HG02642 (cell line): ENCODE measurements around the gene NCF4.

Experiments used
- ATAC-seq: cut with Tn5 transposase; IDR thresholded peaks from one replicate; pipeline ENCODE4 v1.9.1; 2021; ENCODE audit warnings: mild to moderate bottlenecking; ENCODE audit not compliant: unreplicated experiment, poor library complexity

NCF4 gene

DNA sequence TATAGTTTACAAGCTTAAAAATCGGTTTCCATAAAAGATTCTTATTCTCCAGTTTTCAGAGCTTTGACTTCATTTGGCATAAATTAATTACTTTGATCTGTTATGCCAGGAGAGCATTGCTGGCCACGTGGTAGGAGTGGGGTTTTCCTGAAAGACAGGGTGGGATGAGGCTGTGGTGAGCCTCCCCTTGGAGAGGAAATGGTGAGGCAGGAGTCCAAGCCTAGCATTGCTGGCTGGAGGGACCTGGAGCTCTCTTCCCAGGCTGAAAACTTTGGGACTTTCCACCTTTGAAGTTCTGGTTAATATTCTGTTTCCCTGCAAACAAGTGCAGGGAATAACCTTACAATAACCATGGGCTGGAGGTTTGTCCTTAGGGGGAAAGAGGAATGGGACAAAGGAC, 31.5 kb downstream of the NCF4 start:
- ATAC-seq, result no peak

DNA sequence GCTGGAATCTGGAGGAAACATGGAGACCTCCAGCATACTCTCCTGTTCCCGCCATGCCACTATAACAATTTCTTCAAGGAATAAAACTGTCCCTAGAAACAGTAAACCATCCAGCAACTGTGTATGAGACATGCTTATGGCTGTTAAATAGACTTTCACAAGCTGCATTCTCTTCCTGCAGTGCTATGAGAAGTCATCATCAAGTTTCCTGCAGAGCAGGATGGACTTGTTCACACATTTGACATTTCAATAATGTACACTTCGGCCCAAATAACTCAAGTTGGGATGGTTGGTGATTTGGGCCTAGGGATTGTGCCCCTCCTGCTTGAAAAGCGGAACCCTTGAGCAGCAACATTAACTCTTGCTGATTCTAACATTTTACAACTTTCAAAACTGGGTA, 32.5 kb downstream of the NCF4 start:
- ATAC-seq, result no peak

DNA sequence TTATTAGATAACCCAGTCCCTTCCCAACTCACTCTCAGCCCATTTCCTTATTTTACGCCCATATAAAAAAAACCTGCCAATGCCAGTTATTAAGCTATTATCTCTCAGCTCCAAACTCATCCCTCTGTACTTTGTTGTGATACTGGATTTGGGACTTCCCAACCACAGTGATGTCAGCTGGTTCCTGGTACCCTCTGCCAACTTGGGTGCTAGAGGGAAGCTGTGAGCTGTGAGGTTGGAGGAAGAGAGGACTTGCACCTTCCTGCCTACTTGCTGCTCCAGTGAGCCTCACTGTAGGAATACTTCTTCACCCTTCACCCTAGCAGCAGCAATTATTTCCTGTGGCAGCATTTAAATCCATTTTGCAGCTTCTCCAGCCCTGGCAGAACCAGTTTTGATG, 33.5 kb downstream of the NCF4 start:
- ATAC-seq, result no peak

DNA sequence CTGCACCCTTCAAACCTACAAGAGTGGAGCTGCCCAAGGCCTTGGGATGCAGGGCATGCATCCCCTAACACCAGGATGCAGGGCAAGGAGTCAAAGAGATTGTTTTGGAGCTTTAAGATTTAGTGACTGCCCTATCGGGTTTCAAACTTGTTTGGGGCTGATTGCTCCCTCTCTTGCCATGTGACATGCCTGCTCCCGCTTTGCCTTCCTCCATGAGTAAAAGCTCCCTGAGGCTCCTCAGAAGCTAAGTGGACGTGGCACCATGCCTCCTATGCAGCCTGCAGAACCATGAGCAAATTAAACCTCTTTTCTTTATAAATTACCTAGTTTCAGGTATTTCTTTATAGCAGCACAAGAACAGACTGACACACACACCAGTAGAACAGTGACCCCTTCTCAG, 36.8 kb downstream of the NCF4 start:
- no peak for ATAC-seq

DNA sequence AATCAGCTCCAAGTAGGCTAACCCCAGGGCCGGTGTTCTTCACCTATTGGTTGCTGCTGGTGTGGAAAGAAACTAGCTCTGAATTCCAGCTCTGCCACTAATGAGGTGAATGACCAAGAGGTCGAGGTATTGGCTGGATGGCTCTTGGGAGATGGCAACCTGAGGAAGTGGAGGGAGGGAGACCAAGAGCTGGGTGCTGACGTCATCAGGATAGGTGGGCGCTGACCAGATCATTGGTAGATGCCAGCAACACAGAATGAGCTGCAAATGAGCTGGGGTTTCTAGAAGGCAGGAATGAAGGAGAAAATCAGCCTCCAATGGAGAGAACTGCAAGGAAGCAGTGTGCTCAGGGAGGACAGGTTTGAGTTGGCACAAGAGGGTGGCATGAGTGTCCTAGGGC, 37.9 kb downstream of the NCF4 start:
- ATAC-seq, result no peak

DNA sequence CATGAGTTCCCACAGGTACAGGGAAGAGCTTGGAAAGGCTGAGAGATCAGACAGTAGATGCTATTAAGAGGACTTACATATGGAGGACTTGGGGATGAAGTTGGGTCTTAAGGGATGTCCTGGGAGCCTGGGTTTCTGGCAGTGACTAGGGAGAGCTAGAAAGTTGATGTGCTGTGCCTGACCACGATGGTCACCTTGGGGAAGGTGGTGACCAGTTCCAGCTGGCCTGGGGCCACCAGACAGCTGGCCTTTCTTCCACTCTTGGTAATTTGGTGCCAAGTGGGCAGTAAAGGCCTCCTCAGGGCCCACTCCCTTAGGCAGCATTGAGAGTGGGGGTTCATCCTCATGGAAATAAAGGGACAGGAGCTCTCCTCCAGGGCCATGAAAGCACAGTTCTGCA, 38.7 kb downstream of the NCF4 start:
- ATAC-seq, result no peak

DNA sequence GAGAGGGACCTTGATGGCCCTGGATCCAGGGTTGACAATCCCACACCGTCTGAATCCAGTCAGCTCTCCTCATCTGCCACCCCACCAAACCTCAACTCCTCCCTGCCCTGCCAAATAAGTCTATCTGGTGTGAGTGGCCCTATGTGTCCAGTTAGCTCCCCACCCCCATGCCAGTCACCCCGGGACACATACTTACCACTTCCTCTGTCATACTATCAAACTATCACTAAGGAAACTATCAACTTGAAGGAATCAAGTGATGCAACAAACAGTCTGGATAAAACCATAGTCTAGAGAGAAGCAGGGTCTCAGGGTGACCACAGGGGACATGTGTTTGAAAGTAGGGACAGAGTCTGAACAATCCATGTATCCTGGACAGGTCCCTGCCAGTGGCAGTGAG, 39.4 kb downstream of the NCF4 start:
- ATAC-seq, result no peak

DNA sequence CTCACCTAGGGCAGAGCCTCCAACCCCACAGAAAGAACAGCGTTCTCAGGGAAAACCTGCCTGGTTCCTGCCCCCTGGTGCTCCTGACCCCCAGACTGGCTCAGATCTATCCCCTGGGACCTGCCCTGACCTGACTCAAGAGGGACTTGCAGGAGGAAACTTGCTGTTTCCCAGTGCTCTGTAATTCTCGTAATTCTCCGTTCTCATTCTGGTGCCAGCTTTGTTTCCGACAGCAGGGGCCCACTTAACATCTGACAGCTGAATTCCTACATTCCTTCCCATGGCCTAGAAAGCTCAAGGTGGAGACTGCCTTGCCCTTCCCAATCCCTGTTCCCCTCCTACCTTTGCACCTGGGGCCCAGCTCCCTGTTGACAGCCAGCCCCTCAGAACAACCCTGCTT, 40.1 kb downstream of the NCF4 start:
- ATAC-seq, result no peak

DNA sequence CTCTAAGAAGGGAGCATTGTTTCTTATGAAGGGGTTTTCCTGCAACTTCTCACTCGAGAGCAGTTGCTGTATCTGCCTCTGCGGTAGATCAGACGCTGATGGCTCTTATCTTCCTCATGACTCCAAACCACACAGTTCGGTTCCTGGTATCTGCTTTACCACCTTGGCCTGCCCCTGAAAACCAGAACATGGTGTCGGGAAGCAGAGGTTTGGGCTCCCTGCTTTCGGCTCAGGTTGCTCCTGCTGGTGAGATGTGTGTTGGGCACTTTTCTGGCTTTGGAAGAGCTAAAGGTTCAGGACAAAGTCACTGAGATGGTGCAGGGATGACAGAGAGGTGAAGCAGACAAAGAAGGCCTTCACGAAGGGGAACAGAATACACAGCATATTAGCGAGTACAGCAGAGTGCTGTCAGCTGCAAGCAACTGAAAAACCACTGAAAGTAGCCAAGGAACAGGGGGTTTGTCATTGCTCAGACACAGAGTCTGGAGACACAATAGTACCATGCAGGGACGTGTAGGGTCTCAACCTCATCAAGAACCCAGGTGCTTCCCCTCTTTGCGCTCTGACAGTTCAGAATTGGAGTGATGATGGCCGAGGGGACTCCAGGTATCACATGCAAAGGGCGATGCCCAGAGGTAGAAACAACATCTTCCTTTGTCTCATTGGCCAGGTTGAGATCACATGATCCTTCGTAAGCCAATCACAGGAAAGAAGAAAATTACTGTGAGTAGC, 40.8 kb downstream of the NCF4 start:
- ATAC-seq, result peak; percentile 75

DNA sequence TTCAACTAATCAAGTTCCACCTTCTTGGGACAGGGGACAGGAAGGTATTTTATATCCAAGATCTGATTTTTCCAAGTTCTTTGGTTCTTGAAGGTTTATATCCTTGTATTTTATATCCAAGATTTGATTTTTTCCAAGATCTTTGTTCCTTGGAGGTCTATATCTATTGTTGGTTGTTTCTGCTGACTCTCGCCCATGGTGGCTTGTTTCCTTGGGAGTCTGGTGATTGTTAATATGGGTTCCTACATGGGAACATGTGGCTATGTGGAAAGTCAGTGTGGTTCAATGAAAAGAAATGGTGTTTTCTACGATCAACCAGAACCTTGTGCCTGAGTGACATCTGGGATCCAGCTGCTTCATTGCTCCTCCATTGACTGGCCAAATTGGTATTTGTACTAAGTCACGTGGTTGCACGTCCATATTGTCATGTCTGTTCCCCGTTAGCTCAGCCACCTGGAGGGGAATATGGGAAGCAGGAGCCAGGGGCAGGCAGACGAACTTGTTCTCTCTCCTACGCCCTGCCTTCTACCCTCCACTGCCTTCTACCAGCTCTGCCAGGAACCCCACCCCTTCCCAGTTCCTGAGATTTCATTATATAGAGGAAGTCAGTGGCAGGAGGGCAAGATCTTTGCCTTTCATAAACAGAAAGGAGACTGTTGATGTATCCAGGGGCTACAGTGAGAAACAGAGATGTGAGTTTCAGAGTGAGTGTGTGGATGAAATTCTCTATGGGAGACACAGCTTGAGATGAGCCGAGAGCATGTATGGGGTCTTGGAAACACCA, 41.5 kb downstream of the NCF4 start:
- no peak for ATAC-seq

DNA sequence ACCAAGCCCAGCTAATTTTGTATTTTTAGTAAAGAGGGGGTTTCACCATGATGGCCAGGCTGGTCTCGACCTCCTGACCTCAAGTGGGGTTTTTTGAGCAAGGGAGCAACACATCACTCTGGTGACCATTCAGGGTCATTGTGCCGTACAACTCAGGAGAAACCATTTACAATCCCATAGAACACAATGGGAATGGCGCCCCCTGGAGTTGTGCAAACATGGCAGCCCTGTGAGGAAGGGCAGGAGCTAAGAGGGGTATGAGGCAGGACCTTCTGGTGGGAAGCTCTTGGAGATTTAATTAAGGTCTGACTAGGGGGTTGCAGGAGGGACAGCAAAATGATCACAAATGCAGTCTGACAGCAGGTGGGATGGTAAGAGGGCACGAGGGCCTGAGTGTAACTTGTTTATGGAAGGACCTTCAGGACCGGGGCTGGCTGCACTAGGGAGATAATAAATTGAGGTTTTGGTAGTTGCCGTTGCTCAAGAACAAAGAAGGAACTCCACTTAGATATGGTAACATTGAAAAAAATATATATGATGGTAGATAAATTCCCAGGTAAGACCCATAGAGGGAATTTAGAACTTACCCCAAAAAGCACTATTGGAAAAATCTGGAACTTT, 43.6 kb downstream of the NCF4 start:
- ATAC-seq, result no peak

DNA sequence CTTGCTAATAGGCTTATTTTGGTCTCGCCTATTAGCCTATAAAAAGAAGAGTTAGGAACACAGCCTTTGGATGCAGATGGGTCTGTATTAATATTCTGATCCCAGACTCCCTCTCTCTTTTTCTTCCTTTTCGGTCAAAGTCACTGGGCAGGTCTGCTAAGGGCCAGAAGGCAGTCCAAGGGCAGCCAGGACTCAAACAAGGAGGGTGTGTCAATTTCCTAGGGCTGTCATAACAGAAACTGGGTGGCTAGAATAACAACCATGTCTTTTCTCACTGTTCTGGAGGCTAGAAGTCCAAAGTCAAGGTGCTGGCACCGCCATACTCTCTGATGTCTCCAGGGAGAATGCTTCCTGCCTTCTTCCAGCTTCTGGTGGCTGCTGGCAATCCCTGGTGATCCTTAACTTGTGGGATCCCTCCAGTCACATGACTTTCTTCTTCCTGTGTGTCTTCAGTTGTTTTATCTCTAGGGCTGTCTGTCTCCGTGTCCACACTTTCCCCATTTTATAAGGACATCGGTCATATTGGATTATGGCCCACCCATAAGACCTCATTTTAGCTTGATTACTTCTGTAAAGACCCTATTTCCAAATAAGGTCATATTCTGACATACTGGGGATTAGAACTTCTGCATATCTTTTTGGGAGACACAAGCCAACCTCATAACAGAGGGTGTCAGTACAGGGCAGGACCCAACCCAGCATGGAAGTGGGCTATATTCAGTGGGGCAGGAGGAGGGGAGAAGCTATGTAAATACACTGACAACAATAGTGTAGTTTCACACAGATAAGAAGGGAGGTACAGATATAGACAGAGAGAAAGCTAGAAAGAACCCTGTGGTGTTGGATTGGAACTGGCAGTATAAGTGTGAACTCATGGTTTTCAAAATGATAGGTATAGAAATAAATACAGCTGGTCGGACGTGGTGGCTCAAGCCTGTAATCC, 46.7 kb downstream of the NCF4 start:
- ATAC-seq, result no peak

DNA sequence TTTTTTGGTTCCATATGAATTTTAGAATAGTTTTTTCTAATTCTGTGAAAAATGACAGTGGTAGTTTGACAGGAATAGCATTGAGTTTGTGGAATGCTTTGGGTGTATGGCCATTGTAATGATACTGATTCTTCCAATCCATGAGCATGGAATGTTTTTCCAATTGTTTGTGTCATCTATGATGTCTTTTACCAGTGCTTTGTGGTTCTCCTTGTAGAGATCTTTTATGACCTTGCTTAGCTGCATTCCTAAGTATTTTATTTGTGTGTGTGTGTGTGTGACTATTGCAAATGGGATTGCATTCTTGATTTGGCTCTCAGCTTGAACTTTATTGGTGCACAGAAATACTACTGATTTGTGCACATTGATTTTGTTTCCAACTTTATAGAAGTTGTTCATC, 49.7 kb downstream of the NCF4 start:
- ATAC-seq, result no peak

DNA sequence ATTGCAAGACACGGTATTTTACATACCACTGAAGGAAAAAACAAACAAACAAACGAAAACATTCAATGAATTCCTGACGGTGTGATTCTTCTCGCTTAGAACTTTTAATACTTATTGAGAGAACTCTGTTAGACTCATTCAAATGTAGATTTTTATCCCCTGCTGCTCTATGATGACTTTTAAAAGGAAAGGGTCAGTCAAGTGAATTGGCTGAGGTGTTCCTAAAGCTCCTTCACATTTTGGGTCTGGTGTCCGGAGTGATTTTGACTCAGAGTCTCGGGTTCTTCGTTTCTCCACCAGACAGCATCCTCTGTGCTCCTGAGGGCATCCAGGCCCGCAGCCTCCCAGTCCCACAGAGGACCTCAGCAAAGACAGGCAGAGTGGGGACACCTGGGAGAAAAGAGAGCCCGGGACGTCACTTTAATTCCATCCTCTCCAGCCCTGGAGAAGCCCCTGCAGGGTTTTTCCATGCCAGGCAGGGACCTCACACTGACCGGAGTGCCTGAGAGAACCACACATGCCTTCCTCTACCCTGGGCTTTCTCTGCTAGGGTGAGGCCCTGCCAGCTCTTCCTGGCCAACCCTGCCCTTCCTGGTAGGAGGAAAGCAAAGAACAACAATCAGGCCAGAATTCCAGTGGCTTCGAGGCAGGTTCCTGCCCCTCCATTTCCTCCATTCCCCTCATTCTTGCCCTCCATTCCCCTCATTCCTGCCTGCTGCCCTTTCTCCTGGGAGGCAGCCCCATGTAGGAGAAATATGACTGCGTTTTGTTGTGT, 51.3 kb downstream of the NCF4 start:
- ATAC-seq, result no peak

DNA sequence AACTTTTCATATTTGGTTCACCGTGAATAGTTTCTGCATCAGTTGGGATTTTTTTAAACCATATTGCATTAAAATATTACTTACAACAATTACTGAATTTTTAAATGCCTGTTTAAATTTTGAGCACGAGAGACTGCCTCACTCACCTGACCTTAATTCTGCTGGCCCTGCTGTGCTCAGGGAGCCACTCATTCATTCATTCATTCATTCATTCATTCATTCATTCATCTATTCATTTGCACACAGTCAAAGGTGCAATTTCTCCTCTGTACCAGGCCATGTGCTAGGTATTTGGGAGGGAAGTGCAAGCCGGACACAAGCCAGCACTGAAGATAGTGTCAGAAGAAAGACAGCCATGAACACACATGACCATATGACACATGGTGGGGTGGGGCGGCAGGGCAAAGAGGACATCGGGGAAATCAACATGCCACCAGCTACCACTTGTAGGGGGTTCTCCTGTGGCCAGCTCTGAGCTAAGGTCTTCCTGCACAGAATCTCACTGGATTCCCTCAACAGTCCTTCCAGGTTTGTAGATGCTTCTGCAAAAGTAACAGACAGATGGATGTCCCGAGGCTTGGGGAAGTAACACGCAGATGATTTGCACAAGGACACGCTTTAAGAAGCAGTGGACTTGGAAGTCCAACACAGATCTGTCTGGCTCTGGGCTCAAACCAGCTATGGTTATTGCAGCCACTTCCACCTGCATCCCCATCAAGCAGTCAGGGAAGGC, 52.1 kb downstream of the NCF4 start:
- ATAC-seq, result no peak

DNA sequence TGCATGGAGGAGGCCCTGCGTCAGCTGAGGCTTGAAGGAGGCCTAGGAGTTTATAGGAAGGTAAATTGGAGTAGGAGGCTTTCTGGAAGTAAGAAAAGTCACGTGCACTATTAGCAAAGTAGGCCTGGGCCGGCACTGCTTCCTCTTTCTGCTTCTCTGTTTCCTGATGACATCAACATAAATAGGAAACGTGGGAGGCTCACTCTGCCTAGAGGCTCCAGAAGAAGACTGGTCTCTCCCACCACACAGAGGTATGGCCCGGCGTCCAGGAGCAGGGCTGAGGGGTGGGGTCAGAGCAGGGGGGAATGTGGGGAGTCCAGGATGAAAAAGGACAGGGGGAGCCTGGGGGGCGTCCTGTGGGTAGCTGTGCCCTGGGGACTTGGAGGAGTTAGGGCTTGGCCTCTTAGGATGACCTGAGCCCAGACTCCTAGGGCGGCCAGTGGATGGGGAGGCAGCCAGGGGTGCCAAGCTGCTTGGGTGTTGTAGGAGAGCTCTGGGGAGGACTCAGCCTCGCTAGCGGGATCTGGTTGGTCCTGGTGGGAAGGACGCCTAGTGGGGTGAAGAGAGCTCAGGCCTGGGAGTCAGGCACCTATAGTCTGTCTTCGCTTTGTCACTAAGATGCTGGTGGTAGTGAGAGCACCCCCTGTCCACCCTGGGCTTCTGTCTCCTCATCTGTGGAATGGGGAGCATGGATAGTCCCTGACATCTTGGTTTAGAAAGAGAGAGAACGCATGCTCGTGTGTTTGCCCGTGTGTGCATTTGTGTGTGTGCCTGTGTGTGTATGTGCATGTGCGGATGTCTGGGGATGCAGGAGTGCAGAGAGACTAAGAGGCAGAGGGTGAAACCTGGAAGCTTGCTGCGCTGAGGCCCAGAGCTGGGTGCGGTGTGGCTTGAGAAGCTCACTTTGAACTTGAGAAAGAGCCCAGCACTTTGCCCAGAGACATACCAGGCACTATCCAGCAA, 52.9 kb downstream of the NCF4 start, which contains the start of gene CSF2RB:
Gene CSF2RB (plus strand): TSS at position 202 of the 963 bp plus-strand sequence. CDS start 8,580 bp downstream, outside the sequence.
- no peak for ATAC-seq

DNA sequence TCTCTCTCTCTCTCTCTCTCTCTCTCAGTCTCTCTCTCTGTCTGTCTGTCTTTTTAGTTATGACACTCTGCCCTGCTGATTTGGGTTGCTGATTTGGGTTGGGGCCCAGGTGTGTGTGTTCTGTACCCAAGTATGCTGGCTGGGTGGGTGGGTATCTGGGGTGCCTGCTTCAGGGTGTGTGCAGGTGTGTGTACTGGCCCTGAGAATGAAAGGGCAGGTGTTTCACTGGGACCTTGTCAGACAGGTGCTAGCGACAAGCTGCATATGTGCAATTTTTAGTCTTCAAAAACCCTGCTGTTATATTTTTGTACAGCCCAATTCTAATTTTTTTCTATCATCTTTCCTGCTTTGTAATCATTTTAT, 53.6 kb downstream of the NCF4 start:
- ATAC-seq, result no peak

DNA sequence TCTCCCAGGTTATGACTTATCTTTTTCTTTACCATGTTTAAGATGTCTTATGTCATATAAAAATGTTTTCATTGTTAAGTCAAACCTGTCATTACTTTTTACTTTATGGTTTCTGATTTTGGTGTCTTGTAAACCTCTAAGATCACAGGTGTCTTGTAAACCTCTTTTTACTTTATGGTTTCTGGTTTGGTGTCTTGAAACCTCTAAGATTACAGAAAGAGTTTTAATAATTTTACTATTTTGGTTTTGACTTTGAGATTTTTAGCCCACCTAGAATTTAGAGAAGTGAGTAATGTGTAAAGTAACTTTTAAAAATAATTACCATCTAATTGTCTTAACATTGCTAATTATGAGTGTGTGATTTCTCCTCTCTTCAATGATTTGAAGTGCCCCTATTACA, 55.2 kb downstream of the NCF4 start:
- ATAC-seq, result no peak
